Sigmoid colon (tissue), 7 donors: ENCODE data around the gene BRD3. TPM values are rescaled to one million over a fixed set of nuclear protein-coding genes. Genes with fewer than 3 reads are reported as not detected.
"Not testable (repeated sequence)": the region's sequence is repeated elsewhere in the genome, so short reads cannot be mapped to it uniquely, and the experiment has no call there.

ENCODE experiments used
- DNase-seq: peaks from one replicate; pipeline ENCODE4 v3.0.0-alpha.2; 2019
- H3K27ac ChIP-seq, 4 donors: fragments of 200-600 bp; sonication (generic); one replicate each; pipeline ENCODE4 v1.5.1; 2016 to 2019; ENCODE audit warnings: mild to moderate bottlenecking in 1 of 4
- H3K27me3 ChIP-seq, 3 donors: fragments of 200-600 bp; sonication (generic); one replicate each; pipeline ENCODE4 v1.5.1; 2019; ENCODE audit warnings: mild to moderate bottlenecking in 1 of 3
- H3K36me3 ChIP-seq, 4 donors: fragments of 200-600 bp; sonication (generic); one replicate each; pipeline ENCODE4 v1.5.1; 2016 to 2019
- H3K4me1 ChIP-seq, 4 donors: fragments of 200-600 bp; sonication (generic); one replicate each; pipeline ENCODE4 v1.5.1; 2017 to 2019
- H3K4me3 ChIP-seq, 4 donors: fragments of 200-600 bp; sonication (generic); one replicate each; pipeline ENCODE4 v1.5.1; 2017 to 2019; ENCODE audit warnings: mild to moderate bottlenecking in 2 of 4, moderate library complexity in 1 of 4
- H3K9me3 ChIP-seq, 4 donors: fragments of 200-600 bp in 3 of 4; sonication (generic) in 3 of 4; one replicate each; pipeline versions ENCODE4 v1.5.1 to v1.6.1; 2013 to 2019
- EP300 ChIP-seq, 4 donors: sonication (generic); formaldehyde crosslinking; IDR thresholded peaks; one replicate each; pipeline ENCODE4 v1.6.1; 2017; ENCODE audit warnings: antibody characterized with exemption in 4 of 4
- POLR2A ChIP-seq, 2 donors: fragments of 450-650 bp; IDR thresholded peaks; one replicate each; pipeline ENCODE4 v1.6.1; 2016; ENCODE audit warnings: antibody characterized with exemption in 2 of 2, mild to moderate bottlenecking in 2 of 2, moderate library complexity in 2 of 2
- POLR2AphosphoS5 ChIP-seq, 4 donors: sonication (generic); formaldehyde crosslinking; IDR thresholded peaks; one replicate each; pipeline ENCODE4 v1.6.1; 2017; ENCODE audit warnings: antibody characterized with exemption in 4 of 4
- WGBS, 2 donors: extraction: QIAGEN DNeasy Blood & Tissue Kit; methylation state at CpG; one replicate each; pipeline ENCODE4 v1.1.7; 2013; 5-methylcytosine and 5-hydroxymethylcytosine counted together
- intact Hi-C: fragments of 100-400 bp; cut with DNase I; formaldehyde crosslinking; loops from one replicate; pipeline ENCODE4 v1.15.1; 2023
- polyA plus RNA-seq, 3 donors: library from polyadenylated mRNA; stranded (reverse); fragments of 200-250 nt; gene quantifications; one replicate each; pipeline ENCODE4 v1.2.3, GENCODE V29; 2013
- total RNA-seq, 4 donors: library from RNA; depleted of rRNA; stranded (reverse); fragments of >200 nt; gene quantifications; one replicate each; pipeline ENCODE4 v1.1.0, GENCODE V29; 2016
- TF ChIP-seq, protein P1 (sequence below), 4 experiments: fragments of 450-650 bp in 3 of 4; fragments of 200-600 bp in 1 of 4; IDR thresholded peaks; one replicate each; pipeline ENCODE4 v1.5.1; 2016 to 2019; ENCODE audit warnings: antibody characterized with exemption in 4 of 4, mild to moderate bottlenecking in 3 of 4, moderate library complexity in 2 of 4
- donor health status: healthy with polysubstance abuse.
- donor health status: Bipolar disorder and iron deficiency.
- donor health status: healthy.

Gene BRD3
- total and polyA plus RNA-seq, 7 donors = 4.4 to 34.5 (median 21.8) TPM

- DNase-seq = no peak
- no peaks in the 10 kb centered on the region for H3K27me3 ChIP-seq
- intact Hi-C loops = no loop called here
- TF ChIP-seq, protein P1, sequence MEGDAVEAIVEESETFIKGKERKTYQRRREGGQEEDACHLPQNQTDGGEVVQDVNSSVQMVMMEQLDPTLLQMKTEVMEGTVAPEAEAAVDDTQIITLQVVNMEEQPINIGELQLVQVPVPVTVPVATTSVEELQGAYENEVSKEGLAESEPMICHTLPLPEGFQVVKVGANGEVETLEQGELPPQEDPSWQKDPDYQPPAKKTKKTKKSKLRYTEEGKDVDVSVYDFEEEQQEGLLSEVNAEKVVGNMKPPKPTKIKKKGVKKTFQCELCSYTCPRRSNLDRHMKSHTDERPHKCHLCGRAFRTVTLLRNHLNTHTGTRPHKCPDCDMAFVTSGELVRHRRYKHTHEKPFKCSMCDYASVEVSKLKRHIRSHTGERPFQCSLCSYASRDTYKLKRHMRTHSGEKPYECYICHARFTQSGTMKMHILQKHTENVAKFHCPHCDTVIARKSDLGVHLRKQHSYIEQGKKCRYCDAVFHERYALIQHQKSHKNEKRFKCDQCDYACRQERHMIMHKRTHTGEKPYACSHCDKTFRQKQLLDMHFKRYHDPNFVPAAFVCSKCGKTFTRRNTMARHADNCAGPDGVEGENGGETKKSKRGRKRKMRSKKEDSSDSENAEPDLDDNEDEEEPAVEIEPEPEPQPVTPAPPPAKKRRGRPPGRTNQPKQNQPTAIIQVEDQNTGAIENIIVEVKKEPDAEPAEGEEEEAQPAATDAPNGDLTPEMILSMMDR (IDR thresholded peaks at IDR 0.05) = no peak
- TF ChIP-seq POLR2A (IDR thresholded peaks at IDR 0.05) (no peak), POLR2AphosphoS5 (IDR thresholded peaks at IDR 0.05) (no peak), EP300 (IDR thresholded peaks at IDR 0.05) (no peak)
- no peaks in the 10 kb centered on the region for H3K4me1 ChIP-seq
- WGBS, 2 donors = 55 to 81% methylated on average over 11 of the region's 11 CpGs
- no peaks in the 10 kb centered on the region for H3K9me3 ChIP-seq
- H3K27ac ChIP-seq = no peak overlapping the region
- no peak overlapping the region for H3K4me3 ChIP-seq
- no peaks in the 10 kb centered on the region for H3K36me3 ChIP-seq
Measured at GRCh38 chr9:134101623-134102149, 33.9 kb upstream of the BRD3 start.

GRCh38 chr9:134101133-134101532 is 33.3 kb upstream of the BRD3 start:
- not testable (repeated sequence) for H3K27ac ChIP-seq, DNase-seq
- 60 to 67% methylated on average over 6 of the region's 6 CpGs for WGBS, 2 donors

DNA sequence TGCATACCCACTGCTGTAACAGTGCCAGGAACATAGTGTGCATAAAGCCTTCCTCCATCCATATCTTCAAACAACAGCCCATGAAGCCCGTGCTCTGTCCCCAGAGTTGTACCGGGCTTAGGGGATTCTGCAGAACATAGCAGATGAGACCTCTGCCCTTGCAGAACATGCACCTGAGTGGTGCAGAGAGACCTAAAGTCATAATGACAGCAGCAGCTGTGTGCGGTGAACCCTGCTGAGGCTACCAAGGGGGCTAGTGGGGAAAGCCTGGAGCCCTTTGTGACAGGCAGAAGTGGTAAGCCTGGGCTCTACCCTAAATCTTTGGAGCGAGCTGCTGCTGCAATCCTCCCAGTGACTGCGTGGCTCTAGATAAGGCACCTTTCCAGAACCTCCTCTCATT is 32.2 kb upstream of the BRD3 start:
- no peak for TF ChIP-seq POLR2A (IDR thresholded peaks at IDR 0.05)
- no peak for TF ChIP-seq EP300 (IDR thresholded peaks at IDR 0.05)
- TF ChIP-seq, protein P1 (IDR thresholded peaks at IDR 0.05) = no peak
- TF ChIP-seq POLR2AphosphoS5 (IDR thresholded peaks at IDR 0.05) = no peak
- Histone ChIP-seq H3K36me3 (no peaks in the 10 kb centered on the region), H3K27ac (no peak overlapping the region), H3K9me3 (no peaks in the 10 kb centered on the region), H3K4me3 (no peak overlapping the region), H3K4me1 (no peaks in the 10 kb centered on the region), H3K27me3 (no peaks in the 10 kb centered on the region)
- WGBS, 2 donors = 87 to 90% methylated on average over 5 of the region's 5 CpGs
- intact Hi-C loops = no loop called here
- DNase-seq = no peak

More at GRCh38 chr9:134101133-134101532, 33.3 kb upstream of the BRD3 start:
- intact Hi-C loops, H3K4me1 ChIP-seq, H3K36me3 ChIP-seq, H3K9me3 ChIP-seq, H3K27me3 ChIP-seq, H3K4me3 ChIP-seq: not testable (repeated sequence)

DNA sequence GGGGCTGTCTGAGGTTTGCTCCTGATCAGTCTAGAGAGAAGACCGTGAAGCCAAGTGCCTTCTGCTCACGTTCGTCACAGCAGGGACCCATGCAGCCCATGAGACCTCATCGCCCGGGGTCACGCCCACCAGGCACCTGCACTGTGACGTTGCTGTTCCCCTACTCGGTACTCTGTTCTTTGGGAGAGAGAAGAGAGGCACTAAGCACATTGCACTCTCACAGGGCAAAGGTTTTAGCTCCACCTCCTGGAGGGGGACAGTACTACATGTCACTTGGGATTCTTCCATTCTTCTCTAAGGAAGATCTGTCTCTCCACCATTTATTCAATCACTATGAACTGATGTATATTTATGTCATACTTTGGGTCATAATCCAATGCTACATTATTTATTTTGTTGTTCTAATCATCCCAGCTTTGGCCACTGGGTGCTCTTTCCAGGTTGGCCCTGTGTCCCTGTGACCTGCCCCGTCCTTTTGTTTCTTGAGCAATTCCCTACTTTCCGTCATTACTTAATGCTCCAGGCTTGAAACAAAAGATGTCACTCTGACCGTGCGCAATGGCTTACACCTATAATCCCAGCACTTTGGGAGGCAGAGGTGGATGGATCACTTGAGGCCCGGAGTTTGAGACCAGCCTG is 31.4 kb upstream of the BRD3 start:
- Histone ChIP-seq H3K4me1 (no peaks in the 10 kb centered on the region), H3K36me3 (no peaks in the 10 kb centered on the region), H3K27me3 (no peaks in the 10 kb centered on the region), H3K9me3 (no peaks in the 10 kb centered on the region), H3K27ac (no peak overlapping the region), H3K4me3 (no peak overlapping the region)
- TF ChIP-seq POLR2AphosphoS5 (IDR thresholded peaks at IDR 0.05) = no peak
- TF ChIP-seq, protein P1 (IDR thresholded peaks at IDR 0.05) = peak; percentile 37 to 63 (median 60)
- intact Hi-C loops = loop anchor here (10.0 kb wide), 1 partner anchor 304 kb away; no protein-coding TSS in a partner anchor
- WGBS, 2 donors = 36 to 45% methylated on average over 13 of the region's 13 CpGs
- no peak for DNase-seq

DNA sequence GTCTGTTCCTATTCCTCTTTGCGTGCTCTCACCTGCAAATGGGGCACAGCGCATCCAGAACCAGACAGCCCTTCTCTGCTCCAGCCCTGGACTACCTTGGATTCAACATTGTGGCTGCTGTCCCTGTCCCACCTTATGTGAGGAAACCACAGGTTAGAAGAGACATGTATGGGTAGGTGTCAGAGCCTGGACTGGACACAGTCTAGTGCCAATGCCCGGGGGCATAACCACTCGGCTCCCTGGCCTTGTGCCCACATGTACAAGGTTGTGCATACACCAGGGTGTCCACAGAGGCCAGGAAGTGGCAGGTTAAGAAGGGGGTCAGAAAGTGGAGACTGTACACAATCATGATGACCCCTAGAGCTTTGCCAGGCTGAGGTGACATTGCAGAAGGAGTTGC is 22.1 kb upstream of the BRD3 start:
- intact Hi-C loops = loop anchor here (10.0 kb wide), 1 partner anchor 295 kb away; no protein-coding TSS in a partner anchor
- Histone ChIP-seq H3K9me3 (peaks cover 0 to 2% (median 0%) of the 10 kb centered on the region in 4 donors), H3K36me3 (no peaks in the 10 kb centered on the region), H3K27ac (no peak overlapping the region), H3K4me1 (no peaks in the 10 kb centered on the region), H3K27me3 (peaks cover 0 to 4% (median 0%) of the 10 kb centered on the region in 3 donors), H3K4me3 (no peak overlapping the region)
- WGBS, 2 donors = 66 to 83% methylated on average over 4 of the region's 4 CpGs
- no peak for TF ChIP-seq POLR2AphosphoS5 (IDR thresholded peaks at IDR 0.05)
- TF ChIP-seq, protein P1 (IDR thresholded peaks at IDR 0.05) = no peak
- TF ChIP-seq POLR2A (IDR thresholded peaks at IDR 0.05) = no peak
- no peak for TF ChIP-seq EP300 (IDR thresholded peaks at IDR 0.05)
- DNase-seq = no peak
